WERI-Rb-1 (cell line): ENCODE measurements around the gene FTL.

Source experiments
- DNase-seq: peaks from one replicate; pipeline ENCODE4 v3.0.0-alpha.2; 2020
- H3K27ac ChIP-seq: fragments of 250-450 bp; sonication (Bioruptor Pico); 2 replicates; pipeline ENCODE4 v1.5.1; 2020; ENCODE audit warnings: mild to moderate bottlenecking, moderate library complexity
- H3K27me3 ChIP-seq: fragments of 250-450 bp; sonication (Bioruptor Pico); 2 replicates; pipeline ENCODE4 v1.5.1; 2021; ENCODE audit warnings: mild to moderate bottlenecking, low read depth, moderate library complexity; ENCODE audit not compliant: insufficient read depth, severe bottlenecking
- H3K36me3 ChIP-seq: fragments of 250-450 bp; sonication (Bioruptor Pico); 2 replicates; pipeline ENCODE4 v1.5.1; 2020; ENCODE audit warnings: mild to moderate bottlenecking, moderate library complexity
- H3K4me3 ChIP-seq: 2 replicates; pipeline ENCODE4 v1.5.1; 2011; ENCODE audit warnings: low read depth, mild to moderate bottlenecking, control low read depth, low read length
- H3K9me3 ChIP-seq: fragments of 250-450 bp; sonication (Bioruptor Pico); 2 replicates; pipeline ENCODE4 v1.5.1; 2021; ENCODE audit warnings: mild to moderate bottlenecking, moderate library complexity; ENCODE audit not compliant: severe bottlenecking
- TF ChIP-seq, protein P1 (sequence below): IDR thresholded peaks from 2 replicates; pipeline ENCODE4 v1.5.1; 2011; ENCODE audit warnings: low read depth, mild to moderate bottlenecking, control low read depth, inconsistent platforms, low read length

Gene FTL

DNA sequence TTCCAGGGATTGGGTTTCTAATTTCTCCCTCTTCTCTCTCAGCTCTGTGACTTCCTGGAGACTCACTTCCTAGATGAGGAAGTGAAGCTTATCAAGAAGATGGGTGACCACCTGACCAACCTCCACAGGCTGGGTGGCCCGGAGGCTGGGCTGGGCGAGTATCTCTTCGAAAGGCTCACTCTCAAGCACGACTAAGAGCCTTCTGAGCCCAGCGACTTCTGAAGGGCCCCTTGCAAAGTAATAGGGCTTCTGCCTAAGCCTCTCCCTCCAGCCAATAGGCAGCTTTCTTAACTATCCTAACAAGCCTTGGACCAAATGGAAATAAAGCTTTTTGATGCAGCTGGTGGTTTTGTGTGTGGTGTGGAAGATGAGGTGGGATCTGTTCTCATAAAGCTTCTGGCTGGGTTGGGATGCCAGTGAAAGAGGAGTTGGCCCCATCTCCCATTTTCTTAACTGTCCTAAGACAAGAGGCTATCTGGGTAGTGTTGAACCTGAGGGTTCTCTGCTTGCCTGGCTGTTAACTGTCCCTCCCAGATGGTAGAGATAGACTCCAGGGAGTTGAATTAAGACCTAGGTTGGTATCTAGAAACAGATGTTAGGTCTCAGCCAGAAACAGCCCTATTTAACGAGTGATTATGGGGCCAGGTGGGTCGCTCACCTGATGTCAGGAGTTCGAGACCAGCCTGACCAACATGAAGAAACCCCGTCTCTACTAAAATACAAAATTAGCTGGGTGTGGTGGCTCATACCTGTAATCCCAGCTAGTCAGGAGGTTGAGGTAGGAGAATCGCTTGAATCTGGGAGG is 1.6 kb downstream of the FTL start:
- Histone ChIP-seq H3K36me3 (peaks cover 49% of the 10 kb centered on the region), H3K9me3 (peaks cover 4% of the 10 kb centered on the region), H3K27ac (no peak overlapping the region), H3K27me3 (no peaks in the 10 kb centered on the region), H3K4me3 (no peak overlapping the region; the same call in 1 of the 2 replicates)
- TF ChIP-seq, protein P1, sequence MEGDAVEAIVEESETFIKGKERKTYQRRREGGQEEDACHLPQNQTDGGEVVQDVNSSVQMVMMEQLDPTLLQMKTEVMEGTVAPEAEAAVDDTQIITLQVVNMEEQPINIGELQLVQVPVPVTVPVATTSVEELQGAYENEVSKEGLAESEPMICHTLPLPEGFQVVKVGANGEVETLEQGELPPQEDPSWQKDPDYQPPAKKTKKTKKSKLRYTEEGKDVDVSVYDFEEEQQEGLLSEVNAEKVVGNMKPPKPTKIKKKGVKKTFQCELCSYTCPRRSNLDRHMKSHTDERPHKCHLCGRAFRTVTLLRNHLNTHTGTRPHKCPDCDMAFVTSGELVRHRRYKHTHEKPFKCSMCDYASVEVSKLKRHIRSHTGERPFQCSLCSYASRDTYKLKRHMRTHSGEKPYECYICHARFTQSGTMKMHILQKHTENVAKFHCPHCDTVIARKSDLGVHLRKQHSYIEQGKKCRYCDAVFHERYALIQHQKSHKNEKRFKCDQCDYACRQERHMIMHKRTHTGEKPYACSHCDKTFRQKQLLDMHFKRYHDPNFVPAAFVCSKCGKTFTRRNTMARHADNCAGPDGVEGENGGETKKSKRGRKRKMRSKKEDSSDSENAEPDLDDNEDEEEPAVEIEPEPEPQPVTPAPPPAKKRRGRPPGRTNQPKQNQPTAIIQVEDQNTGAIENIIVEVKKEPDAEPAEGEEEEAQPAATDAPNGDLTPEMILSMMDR = no peak
- no peak for DNase-seq

DNA sequence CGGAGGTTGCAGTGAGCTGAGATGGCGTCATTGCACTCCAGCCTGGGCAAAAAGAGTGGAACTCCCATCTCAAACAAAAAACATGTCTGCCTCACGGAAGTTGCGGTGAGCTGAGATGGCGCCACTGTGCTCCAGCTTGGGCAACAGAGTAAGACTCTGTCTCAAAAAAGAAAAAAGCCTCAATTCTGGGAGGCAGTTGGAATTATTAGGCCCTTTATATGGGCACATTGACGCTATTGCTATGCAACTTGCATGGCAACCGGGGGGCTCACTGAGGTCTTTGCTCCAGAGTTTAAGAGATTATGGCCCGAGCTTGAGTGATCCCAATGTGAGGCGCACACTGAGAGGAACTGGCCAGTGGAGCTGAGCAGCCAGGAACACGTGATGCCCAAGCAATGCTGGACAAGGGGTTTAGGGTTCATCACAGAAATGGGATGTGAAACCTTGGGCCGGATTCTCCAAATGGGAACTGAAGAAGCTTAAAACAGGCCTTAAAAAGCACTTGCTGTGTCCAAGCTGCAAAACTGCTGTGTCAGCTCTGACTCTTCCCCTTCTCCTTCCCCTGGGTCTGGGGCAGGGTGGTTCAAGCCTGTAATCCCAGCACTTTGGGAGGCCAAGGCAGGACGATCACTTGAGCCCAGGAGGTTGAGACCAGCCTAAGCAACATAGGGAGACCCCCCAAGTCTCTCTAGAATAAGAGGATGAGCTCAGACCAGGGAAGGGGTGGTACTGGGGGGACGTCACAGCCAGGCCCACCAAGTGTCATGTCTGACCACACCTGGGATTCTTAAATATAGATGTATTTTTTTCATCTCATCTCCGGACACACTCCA is 2.5 kb downstream of the FTL start:
- Histone ChIP-seq H3K27me3 (no peaks in the 10 kb centered on the region), H3K27ac (no peak overlapping the region), H3K36me3 (peaks cover 49% of the 10 kb centered on the region), H3K9me3 (peaks cover 4% of the 10 kb centered on the region), H3K4me3 (no peak overlapping the region)
- TF ChIP-seq, protein P1 = no peak
- DNase-seq = no peak

GRCh38 chr19:48968179-48968661 is 3.1 kb downstream of the FTL start:
- Histone ChIP-seq H3K4me3 (no peak overlapping the region), H3K27ac (no peak overlapping the region), H3K9me3 (peaks cover 4% of the 10 kb centered on the region), H3K27me3 (no peaks in the 10 kb centered on the region), H3K36me3 (peaks cover 49% of the 10 kb centered on the region)
- TF ChIP-seq, protein P1 = no peak
- DNase-seq = no peak

DNA sequence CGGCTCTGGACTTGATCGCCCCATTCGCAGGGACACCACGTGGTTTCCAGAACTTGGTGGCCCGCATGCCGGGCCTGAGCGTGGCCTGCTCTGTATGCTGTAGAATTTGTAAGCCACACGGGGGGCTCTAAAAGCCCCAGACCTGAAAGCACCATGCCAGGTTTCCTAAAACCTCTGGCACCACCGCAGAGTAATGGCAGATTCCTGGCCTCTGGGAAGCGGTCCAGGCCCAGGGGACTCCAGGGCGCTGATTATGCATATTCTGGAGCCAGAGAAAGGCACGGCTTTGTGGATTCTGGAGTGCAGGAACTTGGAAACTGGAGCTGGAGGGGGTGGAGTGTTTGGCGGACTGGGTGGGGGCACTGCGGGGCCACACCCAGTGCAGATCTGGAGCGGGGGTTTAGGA is 3.7 kb downstream of the FTL start:
- Histone ChIP-seq H3K36me3 (peaks cover 52% of the 10 kb centered on the region), H3K9me3 (peaks cover 4% of the 10 kb centered on the region), H3K27ac (no peak overlapping the region), H3K27me3 (no peaks in the 10 kb centered on the region), H3K4me3 (no peak overlapping the region)
- no peak for DNase-seq
- TF ChIP-seq, protein P1 = no peak

GRCh38 chr19:48969276-48970138 is 4.4 kb downstream of the FTL start:
- Histone ChIP-seq H3K9me3 (peaks cover 4% of the 10 kb centered on the region), H3K27ac (no peak overlapping the region), H3K27me3 (no peaks in the 10 kb centered on the region), H3K36me3 (peaks cover 57% of the 10 kb centered on the region), H3K4me3 (no peak overlapping the region)
- TF ChIP-seq, protein P1 = no peak
- no peak for DNase-seq
